HEK293 (cell line): ENCODE measurements around the gene KLK2.
"Not testable (repeated sequence)": the region's sequence is repeated elsewhere in the genome, so short reads cannot be mapped to it uniquely, and the experiment has no call there.

Source experiments
- CTCF ChIA-PET: fragments of 350-600 bp; formaldehyde crosslinking; extraction: SDS; loops from one replicate; lab custom pipeline; 2021; ENCODE audit warnings: antibody characterized with exemption; lab: Yijun Ruan, JAX
- POLR2A ChIA-PET: fragments of 300-600 bp; formaldehyde crosslinking; extraction: SDS; loops from one replicate; lab custom pipeline; 2020; ENCODE audit warnings: antibody characterized with exemption, inconsistent platforms; lab: Yijun Ruan, JAX
- H3K27ac ChIP-seq: fragments of 200-500 bp; sonication (Bioruptor generic); 2 replicates; pipeline ENCODE4 v1.5.1; 2014; ENCODE audit warnings: low read depth, low read length, control low read depth, inconsistent platforms; ENCODE audit errors: extremely low read depth
- H3K36me3 ChIP-seq, 2 experiments: fragments of 200-500 bp in 1 of 2; sonication (Bioruptor generic) in 1 of 2; 1 replicate in 1 of 2; 2 replicates in 1 of 2; pipeline ENCODE4 v1.5.1; 2014 to 2017; ENCODE audit warnings: inconsistent platforms in 2 of 2, low read length in 2 of 2; ENCODE audit not compliant: control insufficient read depth in 2 of 2, insufficient read depth in 1 of 2
- H3K4me1 ChIP-seq: fragments of 200-500 bp; sonication (Bioruptor generic); 2 replicates; pipeline ENCODE4 v1.5.1; 2014; ENCODE audit warnings: mild to moderate bottlenecking, low read length, inconsistent platforms; ENCODE audit not compliant: control insufficient read depth, insufficient read depth
- H3K4me3 ChIP-seq: 2 replicates; pipeline ENCODE4 v1.5.1; 2011; ENCODE audit warnings: low read depth, mild to moderate bottlenecking, control low read depth, low read length, moderate library complexity
- H3K9me3 ChIP-seq: fragments of 200-500 bp; sonication (Bioruptor generic); 2 replicates; pipeline ENCODE4 v1.5.1; 2014; ENCODE audit warnings: low read depth, low read length, inconsistent platforms; ENCODE audit not compliant: control insufficient read depth, insufficient read depth
- AEBP2 ChIP-seq: fragments of 450-650 bp; formaldehyde crosslinking; IDR thresholded peaks from 2 replicates; pipeline ENCODE4 v1.5.1; 2016; ENCODE audit warnings: missing biosample characterization, missing genetic modification characterization, borderline replicate concordance
- BCL11A ChIP-seq: fragments of 450-650 bp; formaldehyde crosslinking; IDR thresholded peaks from 2 replicates; pipeline ENCODE4 v1.5.1; 2016; ENCODE audit warnings: low read depth, missing biosample characterization, missing genetic modification characterization
- HOXD13 ChIP-seq: sonication (generic); formaldehyde crosslinking; IDR thresholded peaks from 2 replicates; pipeline ENCODE4 v1.8.0; 2022; ENCODE audit warnings: missing genetic modification reagents, borderline replicate concordance
- KLF10 ChIP-seq: fragments of 450-650 bp; IDR thresholded peaks from 2 replicates; pipeline ENCODE4 v1.5.1; 2018; ENCODE audit warnings: missing biosample characterization, mild to moderate bottlenecking, missing genetic modification characterization
- PATZ1 ChIP-seq: fragments of 450-650 bp; formaldehyde crosslinking; IDR thresholded peaks from 2 replicates; pipeline ENCODE4 v1.5.1; 2016; ENCODE audit warnings: missing biosample characterization, missing genetic modification characterization
- SCRT2 ChIP-seq: fragments of 450-650 bp; formaldehyde crosslinking; IDR thresholded peaks from 2 replicates; pipeline ENCODE4 v1.5.1; 2016; ENCODE audit warnings: missing biosample characterization, missing genetic modification characterization
- TRIM28 ChIP-seq: IDR thresholded peaks from 2 replicates; pipeline ENCODE4 v1.6.1; 2011; ENCODE audit warnings: low read length, control low read depth, borderline replicate concordance
- ZBTB20 ChIP-seq: fragments of 450-650 bp; formaldehyde crosslinking; IDR thresholded peaks from 2 replicates; pipeline ENCODE4 v1.5.1; 2016; ENCODE audit warnings: missing biosample characterization, missing genetic modification characterization
- ZBTB44 ChIP-seq: fragments of 450-650 bp; IDR thresholded peaks from 2 replicates; pipeline ENCODE4 v1.5.1; 2018; ENCODE audit warnings: missing biosample characterization, mild to moderate bottlenecking, missing genetic modification characterization
- ZFHX2 ChIP-seq: fragments of 450-650 bp; formaldehyde crosslinking; conservative IDR thresholded peaks from 2 replicates; pipeline ENCODE4 v1.5.1; 2016; ENCODE audit warnings: missing biosample characterization, missing genetic modification characterization
- ZFP37 ChIP-seq: fragments of 450-650 bp; formaldehyde crosslinking; IDR thresholded peaks from 2 replicates; pipeline ENCODE4 v1.5.1; 2016; ENCODE audit warnings: missing biosample characterization, missing genetic modification characterization
- ZNF184 ChIP-seq: fragments of 450-650 bp; IDR thresholded peaks from 2 replicates; pipeline ENCODE4 v1.5.1; 2018; ENCODE audit warnings: missing biosample characterization, mild to moderate bottlenecking, missing genetic modification characterization
- ZNF223 ChIP-seq: fragments of 450-650 bp; formaldehyde crosslinking; IDR thresholded peaks from 2 replicates; pipeline ENCODE4 v1.5.1; 2016; ENCODE audit warnings: missing biosample characterization, missing genetic modification characterization
- ZNF266 ChIP-seq: fragments of 450-650 bp; formaldehyde crosslinking; IDR thresholded peaks from 2 replicates; pipeline ENCODE4 v1.5.1; 2016; ENCODE audit warnings: missing biosample characterization, missing genetic modification characterization, low read depth
- ZNF280D ChIP-seq: fragments of 450-650 bp; formaldehyde crosslinking; IDR thresholded peaks from 2 replicates; pipeline ENCODE4 v1.5.1; 2016; ENCODE audit warnings: missing biosample characterization, missing genetic modification characterization
- ZNF335 ChIP-seq: fragments of 450-650 bp; formaldehyde crosslinking; conservative IDR thresholded peaks from 2 replicates; pipeline ENCODE4 v1.5.1; 2016; ENCODE audit warnings: missing biosample characterization, missing genetic modification characterization
- ZNF341 ChIP-seq: fragments of 450-650 bp; formaldehyde crosslinking; IDR thresholded peaks from 2 replicates; pipeline ENCODE4; 2016; ENCODE audit warnings: low read depth, missing biosample characterization, missing genetic modification characterization
- ZNF366 ChIP-seq: fragments of 450-650 bp; formaldehyde crosslinking; conservative IDR thresholded peaks from 2 replicates; pipeline ENCODE4 v1.5.1; 2016; ENCODE audit warnings: missing biosample characterization, missing genetic modification characterization
- ZNF544 ChIP-seq: fragments of 450-650 bp; formaldehyde crosslinking; IDR thresholded peaks from 2 replicates; pipeline ENCODE4 v1.5.0; 2017; ENCODE audit warnings: missing biosample characterization, missing genetic modification characterization
- ZNF558 ChIP-seq: fragments of 450-650 bp; formaldehyde crosslinking; IDR thresholded peaks from 2 replicates; pipeline ENCODE4 v1.5.1; 2016; ENCODE audit warnings: missing biosample characterization, missing genetic modification characterization
- ZNF596 ChIP-seq: fragments of 450-650 bp; IDR thresholded peaks from 2 replicates; pipeline ENCODE4 v1.5.0; 2018; ENCODE audit warnings: missing biosample characterization, mild to moderate bottlenecking, missing genetic modification characterization, moderate library complexity
- ZNF639 ChIP-seq: fragments of 450-650 bp; formaldehyde crosslinking; IDR thresholded peaks from 2 replicates; pipeline ENCODE4 v1.5.1; 2016; ENCODE audit warnings: missing biosample characterization, missing genetic modification characterization
- ZNF677 ChIP-seq: fragments of 450-650 bp; IDR thresholded peaks from 2 replicates; pipeline ENCODE4 v1.5.0; 2018; ENCODE audit warnings: missing biosample characterization, mild to moderate bottlenecking, missing genetic modification characterization, moderate library complexity

KLK2 gene

GRCh38 chr19:50896089-50896590 is 22.9 kb downstream of the KLK2 start:
- ChIA-PET POLR2A (interaction anchor here (0.5 to 1.3 kb wide), 3 partner anchors 13 to 92 kb away, joined by 3 read pairs; no protein-coding TSS in a partner anchor), CTCF (interaction anchor here (1.1 kb wide), 2 partner anchors 9 to 192 kb away, joined by 4 to 8 read pairs; no protein-coding TSS in a partner anchor)
- TF ChIP-seq BCL11A (peak; percentile 70), SCRT2 (tag by site-specific recombination) (peak; percentile 95), ZFHX2 (peak; percentile 27), ZNF366 (peak; percentile 99), ZNF280D (tag by site-specific recombination) (peak; percentile 5; the same call in 1 of the 2 replicates), ZNF223 (tag by site-specific recombination) (peak; percentile 89)
- H3K9me3 ChIP-seq, H3K4me3 ChIP-seq, H3K36me3 ChIP-seq, H3K4me1 ChIP-seq: not testable (repeated sequence)
- H3K27ac ChIP-seq: peak overlapping the region; percentile 50

GRCh38 chr19:50896591-50897190 is 23.5 kb downstream of the KLK2 start:
- ChIA-PET CTCF (interaction anchor here (1.1 kb wide), 2 partner anchors 9 to 193 kb away, joined by 4 to 8 read pairs; no protein-coding TSS in a partner anchor), POLR2A (interaction anchor here (0.5 to 1.3 kb wide), 3 partner anchors 12 to 93 kb away, joined by 3 read pairs; no protein-coding TSS in a partner anchor)
- Histone ChIP-seq H3K27ac (peak overlapping the region; percentile 50), H3K36me3 (no peaks in the 10 kb centered on the region), H3K4me3 (no peak overlapping the region), H3K9me3 (no peaks in the 10 kb centered on the region), H3K4me1 (no peaks in the 10 kb centered on the region; the same call in 1 of the 2 replicates)
- no peak for TF ChIP-seq ZNF596 (tag by site-specific recombination)
- TF ChIP-seq AEBP2: no peak
- TF ChIP-seq ZNF341 (tag by site-specific recombination): no peak
- TF ChIP-seq HOXD13 (CRISPR knock-in tag): no peak
- TF ChIP-seq TRIM28: peak; percentile 56; the same call in 1 of the 2 replicates
- TF ChIP-seq ZNF677: no peak
- TF ChIP-seq ZNF184 (tag by site-specific recombination): 0 out of 2 replicates have a peak, but pooled peaks have one; percentile 12
- TF ChIP-seq ZNF335: peak; percentile 77
- peak; percentile 92 for TF ChIP-seq ZFP37 (tag by site-specific recombination)
- peak; percentile 65; the same call in 1 of the 2 replicates for TF ChIP-seq ZNF558
- TF ChIP-seq KLF10: no peak
- TF ChIP-seq ZNF544 (tag by site-specific recombination): no peak
- no peak for TF ChIP-seq ZNF266 (tag by site-specific recombination)
- TF ChIP-seq ZNF639: peak; percentile 96; the same call in 1 of the 2 replicates
- TF ChIP-seq ZBTB44: peak; percentile 47; the same call in 1 of the 2 replicates
- TF ChIP-seq PATZ1 (tag by site-specific recombination): peak; percentile 85
- TF ChIP-seq ZNF366: peak; percentile 28
- peak; percentile 74; the same call in 1 of the 2 replicates for TF ChIP-seq ZBTB20 (tag by site-specific recombination)
